KMS-11 (cell line): ENCODE measurements around the gene AIPL1.

Source experiments
- H2AFZ ChIP-seq: fragments of 200-600 bp; sonication (generic); 2 replicates; pipeline ENCODE4 v1.6.1; 2016; ENCODE audit warnings: antibody characterized with exemption, mixed run types, low read depth
- H3K27ac ChIP-seq: fragments of 200-600 bp; sonication (generic); 2 replicates; pipeline ENCODE4 v1.6.1; 2016; ENCODE audit warnings: mild to moderate bottlenecking, mixed run types
- H3K27me3 ChIP-seq: fragments of 200-600 bp; sonication (generic); 2 replicates; pipeline ENCODE4 v1.6.1; 2017; ENCODE audit warnings: mild to moderate bottlenecking, low read depth, mixed run types, moderate library complexity; ENCODE audit not compliant: insufficient read depth
- H3K36me3 ChIP-seq: fragments of 200-600 bp; sonication (generic); 2 replicates; pipeline ENCODE4 v1.6.1; 2017; ENCODE audit warnings: mild to moderate bottlenecking, mixed run types; ENCODE audit not compliant: insufficient read depth
- H3K4me1 ChIP-seq: fragments of 200-600 bp; sonication (generic); 2 replicates; pipeline ENCODE4 v1.6.1; 2016; ENCODE audit warnings: mild to moderate bottlenecking, low read depth, mixed run types; ENCODE audit not compliant: poor library complexity, severe bottlenecking
- H3K4me2 ChIP-seq: fragments of 200-600 bp; sonication (generic); 2 replicates; pipeline ENCODE4 v1.7.0; 2016; ENCODE audit warnings: mild to moderate bottlenecking, mixed run types
- H3K4me3 ChIP-seq: fragments of 200-600 bp; sonication (generic); IDR thresholded peaks from 2 replicates; pipeline ENCODE4 v1.6.1; 2017; ENCODE audit warnings: low read depth, low read length, mixed read lengths; ENCODE audit not compliant: insufficient read depth
- H3K79me2 ChIP-seq: fragments of 200-600 bp; sonication (generic); 2 replicates; pipeline ENCODE4 v1.6.1; 2016; ENCODE audit warnings: low read depth, mixed run types; ENCODE audit not compliant: insufficient read depth
- H3K9ac ChIP-seq: fragments of 200-600 bp; sonication (generic); 2 replicates; pipeline ENCODE4 v1.6.1; 2016; ENCODE audit warnings: mild to moderate bottlenecking, mixed run types
- H4K20me1 ChIP-seq: fragments of 200-600 bp; sonication (generic); 2 replicates; pipeline ENCODE4 v1.6.1; 2016; ENCODE audit warnings: mild to moderate bottlenecking, mixed run types; ENCODE audit not compliant: insufficient read depth
- CTCF ChIP-seq: fragments of 200-600 bp; sonication (generic); conservative IDR thresholded peaks from 2 replicates; pipeline ENCODE4 v1.6.1; 2017; ENCODE audit warnings: low read depth, mild to moderate bottlenecking, antibody characterized with exemption, low read length, moderate library complexity, mixed read lengths

The AIPL1 gene

DNA sequence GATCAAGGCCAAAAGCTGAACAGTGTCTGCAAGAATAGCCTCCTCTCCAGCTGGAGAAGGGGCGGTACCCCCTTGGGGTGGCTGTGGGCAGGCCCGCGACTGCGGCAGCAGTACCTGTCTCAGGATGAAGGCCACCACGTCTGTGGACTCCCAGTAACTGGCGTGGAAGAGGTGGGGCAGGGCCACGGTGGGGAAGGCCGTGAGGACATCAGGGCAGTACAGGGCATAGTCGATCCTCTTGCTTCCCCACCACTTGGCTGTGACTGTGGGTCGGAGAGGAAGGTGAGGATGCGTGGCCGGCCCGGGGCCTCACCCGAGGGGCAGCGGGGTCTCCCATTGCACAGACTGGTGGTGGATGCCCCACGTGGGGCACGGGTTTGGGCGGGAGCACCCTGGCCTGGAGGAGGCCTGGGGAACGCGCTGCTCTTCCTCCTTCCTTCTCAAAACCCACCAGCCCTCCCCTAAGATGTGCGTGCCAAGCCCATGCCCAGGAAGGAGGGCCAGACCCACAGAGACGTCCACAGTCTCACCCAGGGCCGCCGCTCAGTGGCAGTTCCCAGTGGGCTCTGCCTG, 35.3 kb upstream of the AIPL1 start:
- no peaks in the 10 kb centered on the region for H3K4me1 ChIP-seq
- no peaks in the 10 kb centered on the region for H3K36me3 ChIP-seq
- H2AFZ ChIP-seq, result no peak overlapping the region
- no peak overlapping the region for H3K27ac ChIP-seq
- H4K20me1 ChIP-seq, result no peaks in the 10 kb centered on the region
- H3K4me3 ChIP-seq, result no peak overlapping the region
- no peaks in the 10 kb centered on the region for H3K79me2 ChIP-seq
- no peak overlapping the region for H3K9ac ChIP-seq
- H3K27me3 ChIP-seq, result no peaks in the 10 kb centered on the region
- no peak overlapping the region for H3K4me2 ChIP-seq
- TF ChIP-seq CTCF, result no peak

DNA sequence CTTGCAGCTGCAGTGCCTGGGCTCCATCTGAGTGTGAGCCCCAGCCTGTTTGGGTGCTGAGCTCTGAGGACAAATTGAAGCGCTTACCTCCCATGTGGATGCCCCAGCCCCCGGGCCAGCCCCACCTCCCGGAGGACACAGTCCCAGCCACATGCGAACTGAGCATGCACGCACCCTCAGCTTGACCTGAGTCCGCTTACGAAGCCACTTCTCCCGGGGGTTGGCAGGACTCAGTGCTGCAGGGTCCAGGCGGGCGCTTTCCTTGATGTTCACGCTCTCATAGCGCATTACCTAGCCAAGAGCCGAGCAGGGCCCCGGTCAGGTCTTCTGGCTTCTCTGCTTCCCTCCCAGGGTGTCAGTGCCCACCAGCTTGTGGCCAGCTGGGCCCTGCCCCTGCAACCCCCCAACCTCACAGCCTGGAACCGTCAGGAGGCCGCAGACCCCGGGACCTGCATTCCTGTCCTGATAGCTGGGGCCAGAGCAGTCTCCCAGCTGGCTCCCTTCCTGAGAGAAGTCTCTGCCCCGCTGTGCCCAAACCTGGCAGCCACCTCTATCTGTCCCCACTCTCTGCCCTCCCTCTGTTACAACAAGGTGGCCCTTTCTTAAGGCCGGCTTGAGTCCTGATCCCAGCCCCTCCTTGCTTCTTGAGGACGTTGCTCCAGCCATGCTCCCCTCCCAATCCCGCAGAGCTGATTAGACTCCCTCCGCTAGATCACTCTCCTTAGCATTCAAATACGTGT, 33.3 kb upstream of the AIPL1 start:
- no peaks in the 10 kb centered on the region for H4K20me1 ChIP-seq
- no peak overlapping the region for H3K4me3 ChIP-seq
- H2AFZ ChIP-seq, result no peak overlapping the region
- H3K27ac ChIP-seq, result no peak overlapping the region
- H3K79me2 ChIP-seq, result no peaks in the 10 kb centered on the region
- no peak overlapping the region for H3K4me2 ChIP-seq
- no peak overlapping the region for H3K9ac ChIP-seq
- H3K36me3 ChIP-seq, result no peaks in the 10 kb centered on the region
- no peaks in the 10 kb centered on the region for H3K4me1 ChIP-seq
- TF ChIP-seq CTCF, result no peak
- H3K27me3 ChIP-seq, result no peaks in the 10 kb centered on the region

- no peaks in the 10 kb centered on the region for H3K4me1 ChIP-seq
These were observed 32.6 kb upstream of the AIPL1 start for GRCh38 chr17:6467567-6467966.

DNA sequence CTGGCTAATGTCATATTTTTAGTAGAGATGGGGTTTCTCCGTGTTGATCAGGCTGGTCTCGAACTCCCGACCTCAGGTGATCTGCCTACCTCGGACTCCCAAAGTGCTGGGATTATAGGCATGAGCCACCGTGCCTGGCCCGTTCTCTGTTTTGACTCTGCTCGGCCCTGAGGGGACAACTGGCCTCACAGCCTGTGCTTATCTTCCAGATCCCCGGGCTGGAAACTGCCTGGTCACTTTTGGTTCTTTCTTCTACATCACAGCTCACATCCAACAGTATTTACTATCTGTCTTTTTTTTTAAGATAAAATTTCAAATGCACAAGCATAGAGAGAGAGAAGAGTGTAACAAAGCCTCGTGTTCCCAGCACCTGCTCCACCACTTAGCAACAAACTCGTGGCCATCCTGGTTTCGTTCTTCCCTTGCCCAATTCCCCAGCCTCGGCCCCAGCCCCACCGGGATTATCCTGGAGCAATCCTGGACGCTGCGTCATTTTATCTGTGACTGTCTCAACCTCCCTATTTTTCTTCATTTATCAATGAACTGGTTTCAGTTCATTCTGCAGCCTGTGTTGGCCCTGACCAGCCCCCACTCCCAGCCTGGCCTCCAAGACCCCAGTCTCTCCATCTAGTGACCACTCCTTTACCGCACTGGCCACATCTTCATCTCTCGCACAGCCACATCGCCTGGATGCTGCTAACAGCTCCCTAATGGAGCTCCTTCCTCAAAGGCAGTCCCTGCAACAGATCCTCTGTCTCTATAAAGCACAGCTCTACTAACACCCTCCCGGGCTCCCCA, 30.5 kb upstream of the AIPL1 start:
- no peak overlapping the region for H2AFZ ChIP-seq
- H3K4me3 ChIP-seq, result no peak overlapping the region
- no peaks in the 10 kb centered on the region for H3K4me1 ChIP-seq
- no peaks in the 10 kb centered on the region for H3K79me2 ChIP-seq
- no peaks in the 10 kb centered on the region for H3K27me3 ChIP-seq
- no peak overlapping the region for H3K4me2 ChIP-seq
- no peaks in the 10 kb centered on the region for H3K36me3 ChIP-seq
- no peak for TF ChIP-seq CTCF
- no peak overlapping the region for H3K27ac ChIP-seq
- H4K20me1 ChIP-seq, result no peaks in the 10 kb centered on the region
- no peak overlapping the region for H3K9ac ChIP-seq

More at GRCh38 chr17:6467567-6467966, 32.6 kb upstream of the AIPL1 start:
- H3K9ac ChIP-seq, result no peak overlapping the region
- no peak overlapping the region for H3K4me3 ChIP-seq
- no peaks in the 10 kb centered on the region for H3K79me2 ChIP-seq
- H3K27me3 ChIP-seq, result no peaks in the 10 kb centered on the region
- no peak overlapping the region for H2AFZ ChIP-seq
- no peak for TF ChIP-seq CTCF
- no peak overlapping the region for H3K4me2 ChIP-seq
- no peak overlapping the region for H3K27ac ChIP-seq
- no peaks in the 10 kb centered on the region for H3K36me3 ChIP-seq
- no peaks in the 10 kb centered on the region for H4K20me1 ChIP-seq
